Measurements from ENCODE around the gene MED14.

Gene MED14

DNA sequence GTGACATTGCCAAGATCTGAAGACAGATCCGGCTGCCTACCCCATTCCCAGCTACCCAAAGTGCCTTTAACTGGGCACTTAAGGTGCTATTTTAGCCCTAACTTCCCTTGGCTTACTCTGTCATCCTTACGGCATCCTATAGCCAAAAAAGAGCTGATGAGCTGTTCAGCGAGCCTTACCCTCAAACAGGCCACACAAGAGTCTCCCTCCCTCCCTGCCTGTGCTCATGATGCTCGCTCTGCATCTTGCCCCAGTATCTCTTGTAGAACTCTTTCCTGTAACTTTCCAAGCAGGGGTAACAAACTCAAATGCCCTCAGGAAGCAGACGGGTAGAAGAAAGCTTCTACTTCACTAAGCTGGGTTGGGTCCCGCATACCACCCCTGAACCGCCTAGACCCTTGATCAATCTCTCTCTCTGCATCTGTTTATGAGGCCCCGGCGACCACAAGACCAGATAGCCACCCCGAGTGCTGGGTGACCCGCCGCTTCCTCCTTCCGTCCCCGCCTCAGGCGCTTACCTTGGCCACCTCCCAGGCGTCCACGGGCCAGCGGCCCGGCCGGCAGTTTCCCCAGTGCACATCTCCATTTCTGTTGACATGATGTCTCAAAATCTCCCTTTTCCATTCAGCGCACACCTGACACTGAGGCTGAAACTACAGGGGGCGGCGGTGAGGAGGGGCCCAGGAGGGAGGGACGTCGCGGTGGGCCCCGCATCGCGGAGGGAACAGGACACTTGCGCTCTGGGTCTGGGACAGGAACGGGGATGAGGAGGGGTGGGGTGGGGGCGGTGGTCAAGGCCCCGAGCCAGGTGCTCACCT is 88.6 kb downstream of the MED14 start:
- DNase-seq (ENCODE audit: extremely low spot score), result peak; percentile 42
- TF ChIP-seq, protein P1, sequence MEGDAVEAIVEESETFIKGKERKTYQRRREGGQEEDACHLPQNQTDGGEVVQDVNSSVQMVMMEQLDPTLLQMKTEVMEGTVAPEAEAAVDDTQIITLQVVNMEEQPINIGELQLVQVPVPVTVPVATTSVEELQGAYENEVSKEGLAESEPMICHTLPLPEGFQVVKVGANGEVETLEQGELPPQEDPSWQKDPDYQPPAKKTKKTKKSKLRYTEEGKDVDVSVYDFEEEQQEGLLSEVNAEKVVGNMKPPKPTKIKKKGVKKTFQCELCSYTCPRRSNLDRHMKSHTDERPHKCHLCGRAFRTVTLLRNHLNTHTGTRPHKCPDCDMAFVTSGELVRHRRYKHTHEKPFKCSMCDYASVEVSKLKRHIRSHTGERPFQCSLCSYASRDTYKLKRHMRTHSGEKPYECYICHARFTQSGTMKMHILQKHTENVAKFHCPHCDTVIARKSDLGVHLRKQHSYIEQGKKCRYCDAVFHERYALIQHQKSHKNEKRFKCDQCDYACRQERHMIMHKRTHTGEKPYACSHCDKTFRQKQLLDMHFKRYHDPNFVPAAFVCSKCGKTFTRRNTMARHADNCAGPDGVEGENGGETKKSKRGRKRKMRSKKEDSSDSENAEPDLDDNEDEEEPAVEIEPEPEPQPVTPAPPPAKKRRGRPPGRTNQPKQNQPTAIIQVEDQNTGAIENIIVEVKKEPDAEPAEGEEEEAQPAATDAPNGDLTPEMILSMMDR (IDR thresholded peaks at IDR 0.05; ENCODE audit: control extremely low read depth, extremely low read depth, low read depth, missing control alignments), result no peak
- ChIA-PET CTCF (interaction anchor here (1.7 kb wide), 1 partner anchor 102 kb away, joined by 7 read pairs; no protein-coding TSS in a partner anchor), POLR2A (no interaction called here)

DNA sequence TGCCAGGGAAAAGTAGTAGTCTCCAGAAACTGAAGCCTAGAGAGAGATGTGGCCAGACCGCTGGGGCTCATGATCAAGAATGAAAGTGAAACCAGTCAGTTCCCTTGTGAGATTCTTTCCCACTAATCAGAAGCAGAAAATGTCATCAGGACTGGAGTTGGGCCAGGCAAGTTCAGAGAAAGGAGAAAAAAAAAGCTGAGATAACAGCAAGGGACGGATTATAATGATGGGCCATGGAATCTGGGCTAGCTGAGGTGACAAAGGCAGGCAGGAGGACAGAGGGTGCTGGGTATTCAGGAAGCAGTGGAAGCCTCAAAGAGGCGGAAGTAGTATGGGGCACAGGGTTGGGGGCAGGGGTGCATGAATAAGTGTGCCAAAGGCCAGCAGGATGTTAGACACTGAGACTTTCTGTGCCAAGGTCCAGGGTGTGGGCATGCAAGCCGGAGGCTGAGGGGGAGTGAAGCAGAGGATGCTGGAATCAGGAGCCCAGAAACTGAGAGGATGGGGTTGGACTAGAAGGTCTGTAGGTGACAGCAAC is 90.5 kb downstream of the MED14 start:
- CTCF ChIA-PET, result interaction anchor here (1.1 kb wide), 1 partner anchor 19 kb away, joined by 3 read pairs; no protein-coding TSS in a partner anchor
- TF ChIP-seq, protein P1 (IDR thresholded peaks at IDR 0.05; ENCODE audit: control extremely low read depth, extremely low read depth, low read depth, missing control alignments), result no peak

DNA sequence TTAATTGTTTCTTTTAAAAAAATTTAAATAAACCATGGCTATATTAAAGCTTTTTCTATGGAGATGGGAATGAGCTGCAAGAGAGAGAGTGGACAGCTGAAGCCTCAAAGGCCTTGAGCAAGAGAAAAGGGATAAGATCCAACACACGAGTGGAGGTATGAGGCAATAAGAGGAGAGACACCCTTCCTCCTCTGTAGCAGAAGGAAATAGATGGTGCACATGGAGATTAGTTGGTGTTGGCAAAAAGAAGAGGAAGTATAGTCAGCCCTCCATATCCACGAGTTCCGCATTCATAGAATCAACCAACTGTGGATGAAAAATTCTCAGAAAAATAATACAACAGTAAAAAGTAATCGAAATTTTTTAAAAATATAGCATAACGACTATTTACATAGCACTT is 91.2 kb downstream of the MED14 start:
- no peak for DNase-seq (ENCODE audit: extremely low spot score)
- CTCF ChIA-PET, result interaction anchor here (1.4 kb wide), 1 partner anchor 100 kb away, joined by 3 read pairs; no protein-coding TSS in a partner anchor
- TF ChIP-seq, protein P1 (IDR thresholded peaks at IDR 0.05; ENCODE audit: control extremely low read depth, extremely low read depth, low read depth, missing control alignments), result no peak
- POLR2A ChIA-PET, result no interaction called here

More for the DNA sequence above, 90.5 kb downstream of the MED14 start:
- peak; percentile 51 for DNase-seq (ENCODE audit: extremely low spot score)
- POLR2A ChIA-PET, result no interaction called here

DNA sequence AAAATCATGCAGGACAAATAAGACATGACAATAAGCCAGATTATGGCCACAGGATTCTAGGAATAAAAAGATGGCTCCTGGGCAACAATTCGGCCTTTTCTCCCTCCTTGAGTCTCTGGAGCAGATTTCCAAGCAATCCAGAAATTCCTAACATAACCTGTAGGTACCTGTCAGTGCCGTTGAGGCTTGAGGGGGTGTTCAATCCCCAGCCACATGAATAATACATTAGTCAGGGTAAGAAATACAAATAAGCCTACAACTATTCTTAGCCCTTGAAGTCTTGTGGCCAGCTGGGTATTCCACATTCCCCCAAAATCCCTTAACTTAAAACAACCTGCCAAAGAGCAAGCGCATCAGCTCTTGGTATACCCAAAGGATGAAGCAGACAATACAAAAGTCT is 97.7 kb downstream of the MED14 start:
- POLR2A ChIA-PET, result no interaction called here
- CTCF ChIA-PET, result no interaction called here
- TF ChIP-seq, protein P1 (IDR thresholded peaks at IDR 0.05; ENCODE audit: control extremely low read depth, extremely low read depth, low read depth, missing control alignments), result no peak
- DNase-seq (ENCODE audit: extremely low spot score), result no peak

DNA sequence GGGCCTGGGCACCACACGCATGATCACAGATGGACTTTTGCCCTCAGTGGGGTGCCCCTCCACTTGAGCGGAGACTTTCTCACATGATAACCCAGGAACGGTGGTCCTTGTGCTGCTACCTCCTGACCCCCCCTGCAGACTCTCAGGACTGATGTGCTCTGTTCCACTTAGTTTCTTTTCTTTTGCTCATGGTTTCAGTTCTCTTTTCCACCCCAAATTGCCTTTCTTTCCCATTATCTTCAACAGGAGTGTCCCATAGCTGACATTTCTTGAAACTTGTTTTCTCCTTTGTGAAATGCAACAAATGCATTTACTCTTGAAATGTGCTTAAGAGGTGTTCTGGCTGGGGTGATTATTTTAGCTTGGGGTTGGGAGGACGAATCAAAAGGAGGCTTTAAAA is 103.1 kb downstream of the MED14 start:
- ChIA-PET CTCF (no interaction called here), POLR2A (no interaction called here)
- DNase-seq (ENCODE audit: extremely low spot score), result no peak
- TF ChIP-seq, protein P1 (IDR thresholded peaks at IDR 0.05; ENCODE audit: control extremely low read depth, extremely low read depth, low read depth, missing control alignments), result no peak

DNA sequence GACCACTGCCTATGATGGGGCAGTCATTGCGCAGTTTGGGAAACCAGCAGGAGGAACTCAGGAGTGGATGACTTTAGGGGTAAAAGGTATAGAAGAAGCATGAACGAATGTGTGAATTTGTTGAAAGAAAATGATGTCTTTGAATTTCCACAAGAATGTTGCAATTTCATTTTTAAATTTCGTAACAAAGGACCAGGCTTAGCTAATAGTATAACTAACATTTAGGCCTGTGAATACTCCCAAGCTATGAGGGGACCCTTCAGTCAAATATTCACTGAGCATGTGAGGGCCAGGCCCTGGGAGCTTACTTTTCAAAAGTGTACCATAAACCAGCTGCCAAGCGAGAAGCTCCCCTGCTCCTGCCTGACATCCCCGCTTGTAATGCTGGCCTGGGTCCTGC is 106.8 kb downstream of the MED14 start:
- DNase-seq (ENCODE audit: extremely low spot score), result no peak
- CTCF ChIA-PET, result interaction anchor here (1.9 kb wide), 1 partner anchor 84 kb away, joined by 6 read pairs; no protein-coding TSS in a partner anchor
- TF ChIP-seq, protein P1 (IDR thresholded peaks at IDR 0.05; ENCODE audit: control extremely low read depth, extremely low read depth, low read depth, missing control alignments), result no peak
- POLR2A ChIA-PET, result no interaction called here
